Measurements from ENCODE around the gene ADGRL3. TPM values are rescaled to one million over a fixed set of nuclear protein-coding genes. Genes with fewer than 3 reads are reported as not detected.
"Not testable (repeated sequence)": the region's sequence is repeated elsewhere in the genome, so short reads cannot be mapped to it uniquely, and the experiment has no call there.

Gene ADGRL3
- total RNA-seq, 1 donor = under 0.01 TPM

DNA sequence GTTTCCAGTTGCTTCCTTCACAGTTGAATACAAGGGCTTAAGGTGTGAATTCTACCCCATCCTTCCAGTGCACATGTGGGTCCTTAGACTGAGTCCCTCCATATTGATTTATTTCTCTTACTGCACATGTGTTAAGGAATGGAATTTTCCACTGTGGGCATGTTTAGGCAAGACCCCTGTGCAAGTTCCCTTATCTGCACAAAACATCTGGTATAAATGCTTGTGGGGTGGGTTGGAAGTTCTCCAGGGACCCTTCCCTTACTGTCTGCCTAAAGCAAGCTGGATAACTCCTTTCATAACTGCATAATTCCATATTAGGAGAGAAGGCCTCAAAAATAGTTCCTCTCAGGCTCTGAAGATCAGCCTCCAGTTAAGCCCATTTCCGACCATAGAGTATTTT lies 570.9 kb downstream of the ADGRL3 start:
- peak in 2 of 3 donors; percentile 4 to 51 for DNase-seq (ENCODE audit: low read depth in 2 of 3, low spot score in 2 of 3)

DNA sequence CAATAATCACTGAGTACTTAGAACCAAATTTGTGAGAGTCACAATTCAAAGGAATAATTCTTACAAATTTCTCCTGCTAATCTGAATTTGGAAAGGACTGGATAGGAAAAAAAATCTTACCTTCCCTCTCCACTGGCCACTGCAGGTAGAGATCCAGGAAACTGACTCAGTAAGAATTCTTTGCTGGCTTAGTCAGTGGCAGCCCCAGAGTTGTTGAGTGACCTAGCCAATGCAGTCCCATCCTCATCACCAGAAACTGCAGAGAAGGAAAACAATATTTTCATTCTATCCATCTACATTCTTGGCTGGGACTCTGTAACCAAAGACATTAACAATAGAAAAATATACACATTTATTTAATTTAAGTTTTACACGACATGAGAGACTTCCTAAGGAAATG lies 572.0 kb downstream of the ADGRL3 start:
- DNase-seq (ENCODE audit: low read depth in 2 of 3, low spot score in 2 of 3) = no peak

- DNase-seq (ENCODE audit: low read depth in 2 of 3, low spot score in 2 of 3) = no peak
Observed at GRCh38 chr4:61773655-61774245, 573.6 kb downstream of the ADGRL3 start.

DNA sequence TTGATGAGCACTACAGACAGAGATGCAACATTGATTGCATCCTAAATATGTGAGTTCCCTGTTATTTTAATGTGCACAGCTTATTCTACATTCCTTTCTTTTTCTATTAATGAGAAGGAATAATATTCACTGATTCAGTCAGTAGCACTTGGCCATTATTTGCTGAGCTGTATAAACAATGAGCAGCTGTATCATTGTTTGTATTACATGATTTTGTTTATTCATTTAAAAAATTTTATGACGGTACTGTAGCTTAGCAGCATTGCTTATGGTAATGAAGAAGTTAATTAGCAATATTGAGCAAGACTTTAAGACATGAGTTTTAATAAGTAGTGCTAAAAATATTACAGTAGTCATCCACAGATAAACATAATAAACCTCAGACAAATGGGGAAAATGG lies 582.0 kb downstream of the ADGRL3 start:
- no peak for DNase-seq (ENCODE audit: low read depth in 2 of 3, low spot score in 2 of 3)

GRCh38 chr4:61783050-61783449 lies 582.9 kb downstream of the ADGRL3 start:
- no peak for DNase-seq (ENCODE audit: low read depth in 2 of 3, low spot score in 2 of 3)

- no peak for DNase-seq (ENCODE audit: low read depth in 2 of 3, low spot score in 2 of 3)
Observed at GRCh38 chr4:61785761-61786160, 585.6 kb downstream of the ADGRL3 start.

DNA sequence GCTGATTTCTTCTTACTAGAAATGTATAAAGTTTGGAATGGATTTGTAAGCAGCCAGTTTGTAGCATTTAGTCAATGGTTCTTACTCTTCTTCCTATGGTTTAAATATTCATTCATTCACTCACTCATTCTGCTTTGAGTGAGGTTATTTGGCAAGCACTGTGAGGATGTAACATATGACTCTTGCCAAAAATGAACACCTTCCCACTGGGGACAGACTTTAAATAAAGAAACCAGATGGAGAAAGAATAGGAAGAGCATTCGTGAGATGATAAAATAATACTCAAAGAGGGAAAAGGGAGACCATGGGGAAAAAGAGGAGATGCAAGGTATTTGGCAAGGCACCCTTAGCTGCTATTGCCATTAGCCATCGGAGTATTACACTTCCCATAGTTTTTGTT lies 586.1 kb downstream of the ADGRL3 start:
- no peak for DNase-seq (ENCODE audit: low read depth in 2 of 3, low spot score in 2 of 3)

DNA sequence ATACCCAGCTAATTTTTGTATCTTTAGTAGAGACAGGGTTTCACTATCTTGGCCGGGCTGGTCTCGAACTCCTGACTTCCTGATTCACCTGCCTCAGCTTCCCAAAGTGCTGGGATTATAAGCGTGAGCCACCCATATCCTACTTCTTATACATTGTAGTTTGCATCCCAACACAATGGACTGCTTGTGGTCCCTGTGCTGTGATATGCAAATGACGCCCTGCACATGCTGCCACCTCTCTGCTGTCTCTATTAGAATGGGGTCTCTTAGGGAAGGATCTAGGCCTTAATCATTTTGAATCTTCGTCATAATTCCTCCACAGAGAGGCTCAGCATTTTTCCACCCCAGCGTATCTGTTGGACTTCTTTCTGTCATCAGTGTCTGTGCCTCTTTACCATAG lies 595.9 kb downstream of the ADGRL3 start:
- no peak for DNase-seq (ENCODE audit: low read depth in 2 of 3, low spot score in 2 of 3)

DNA sequence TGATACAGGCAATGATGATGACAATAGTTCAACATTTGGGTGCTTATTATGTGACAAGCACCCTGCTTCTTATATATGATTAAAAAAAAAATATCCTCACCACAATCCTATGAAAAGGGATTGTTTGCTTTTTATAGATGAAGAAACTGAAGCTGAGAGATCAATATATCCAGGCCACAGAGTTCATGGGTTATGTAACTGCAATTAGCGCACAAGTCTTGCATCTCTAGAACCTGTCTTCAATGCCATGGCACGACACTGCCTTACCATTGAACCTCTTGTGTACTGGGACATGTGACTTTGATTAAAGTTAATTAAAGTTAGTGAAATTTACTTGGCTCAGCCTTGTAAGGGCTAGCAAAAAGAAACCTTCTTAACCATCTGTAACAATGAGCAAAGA lies 599.7 kb downstream of the ADGRL3 start:
- no peak for DNase-seq (ENCODE audit: low read depth in 2 of 3, low spot score in 2 of 3)

GRCh38 chr4:61805227-61805626 lies 605.1 kb downstream of the ADGRL3 start:
- no peak for DNase-seq (ENCODE audit: low read depth in 2 of 3, low spot score in 2 of 3)

- no peak for DNase-seq (ENCODE audit: low read depth in 2 of 3, low spot score in 2 of 3)
Observed at GRCh38 chr4:61805979-61806378, 605.9 kb downstream of the ADGRL3 start.

GRCh38 chr4:61812171-61812570 lies 612.0 kb downstream of the ADGRL3 start:
- no peak for DNase-seq (ENCODE audit: low read depth in 2 of 3, low spot score in 2 of 3)

- no peak for DNase-seq (ENCODE audit: low read depth in 2 of 3, low spot score in 2 of 3)
Observed at GRCh38 chr4:61817071-61817470, 616.9 kb downstream of the ADGRL3 start.

- no peak for DNase-seq (ENCODE audit: low read depth in 2 of 3, low spot score in 2 of 3)
Observed at GRCh38 chr4:61820136-61820535, 620.0 kb downstream of the ADGRL3 start.

DNA sequence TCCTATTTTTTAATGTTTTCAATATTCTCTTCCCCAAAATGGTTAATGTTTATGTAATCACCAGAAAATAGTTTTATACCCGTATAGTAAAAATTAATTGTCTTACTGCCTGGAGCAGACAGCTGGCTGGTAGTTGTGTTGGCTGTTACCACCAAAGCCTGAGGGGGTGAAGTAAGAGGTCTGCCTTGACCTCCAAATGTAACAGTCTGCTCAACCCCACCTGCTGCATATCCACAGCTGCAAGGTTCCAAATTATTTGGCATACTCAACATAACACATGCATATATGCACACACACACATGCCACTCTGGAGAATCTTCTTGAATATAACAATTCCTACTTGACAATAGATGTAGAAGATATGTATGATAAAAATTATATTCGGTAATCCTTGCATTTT lies 624.3 kb downstream of the ADGRL3 start:
- DNase-seq (ENCODE audit: low read depth in 2 of 3, low spot score in 2 of 3) = no peak

- DNase-seq (ENCODE audit: low read depth in 2 of 3, low spot score in 2 of 3) = no peak
Observed at GRCh38 chr4:61827907-61828391, 627.8 kb downstream of the ADGRL3 start.

DNA sequence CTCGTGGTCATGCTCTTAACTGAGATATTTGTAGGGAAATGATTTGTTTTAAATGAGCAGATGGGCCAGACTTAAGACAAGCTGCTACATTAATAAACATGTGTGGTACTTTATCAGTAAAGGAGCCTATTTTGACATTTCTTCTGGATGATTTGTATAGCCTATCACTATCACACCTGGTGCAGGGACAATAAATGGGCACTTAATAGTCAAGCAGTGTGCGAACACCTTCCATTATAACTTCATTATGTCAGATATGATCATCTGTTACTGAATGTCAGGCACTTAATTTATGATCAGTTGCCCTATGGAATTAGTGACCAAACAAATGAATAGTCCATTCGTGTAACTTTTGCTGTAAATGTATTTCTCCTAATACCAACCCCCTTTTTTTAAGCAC lies 628.8 kb downstream of the ADGRL3 start:
- no peak for DNase-seq (ENCODE audit: low read depth in 2 of 3, low spot score in 2 of 3)

GRCh38 chr4:61831987-61832386 lies 631.9 kb downstream of the ADGRL3 start:
- no peak for DNase-seq (ENCODE audit: low read depth in 2 of 3, low spot score in 2 of 3)

DNA sequence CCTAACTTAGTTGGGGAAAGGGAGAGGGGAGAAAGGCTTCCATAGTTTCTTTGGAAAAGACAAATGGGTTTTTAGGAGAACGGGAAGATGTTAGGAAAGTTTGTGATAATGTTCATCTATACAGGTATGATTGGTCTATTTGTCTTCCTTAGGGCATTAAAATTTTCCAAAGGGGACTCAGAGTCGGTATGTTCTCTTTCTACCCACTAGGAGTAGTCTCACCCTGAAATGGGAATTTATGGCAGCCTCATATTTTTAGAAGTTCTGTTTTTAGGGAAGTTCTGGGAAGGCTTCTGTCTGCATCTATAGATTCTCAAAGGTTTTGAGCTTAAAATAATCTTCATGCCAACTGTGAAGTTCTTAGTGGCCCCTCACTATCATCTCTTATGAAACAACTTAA lies 637.3 kb downstream of the ADGRL3 start:
- DNase-seq (ENCODE audit: low read depth in 2 of 3, low spot score in 2 of 3) = no peak

DNA sequence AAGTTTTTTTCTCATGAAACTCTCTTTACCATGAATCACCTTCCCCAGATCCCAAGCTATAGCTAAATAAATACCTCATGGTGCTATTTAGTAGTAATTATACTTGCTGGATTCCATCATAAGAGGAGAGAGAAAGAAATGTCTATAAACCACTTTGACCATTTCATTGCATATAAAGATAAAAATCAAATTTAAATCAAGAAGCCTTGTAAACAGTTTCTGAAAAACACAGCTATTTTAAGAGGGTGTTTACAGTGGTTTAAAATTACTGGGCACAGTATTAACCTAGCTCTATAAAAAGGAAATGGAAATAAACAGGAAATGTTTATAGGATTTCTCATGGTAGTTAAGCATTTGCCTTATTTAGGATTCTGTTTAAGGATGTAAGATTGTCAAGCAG lies 637.9 kb downstream of the ADGRL3 start:
- DNase-seq (ENCODE audit: low read depth in 2 of 3, low spot score in 2 of 3) = no peak

- DNase-seq (ENCODE audit: low read depth in 2 of 3, low spot score in 2 of 3) = no peak
Observed at GRCh38 chr4:61841714-61842113, 641.6 kb downstream of the ADGRL3 start.

DNA sequence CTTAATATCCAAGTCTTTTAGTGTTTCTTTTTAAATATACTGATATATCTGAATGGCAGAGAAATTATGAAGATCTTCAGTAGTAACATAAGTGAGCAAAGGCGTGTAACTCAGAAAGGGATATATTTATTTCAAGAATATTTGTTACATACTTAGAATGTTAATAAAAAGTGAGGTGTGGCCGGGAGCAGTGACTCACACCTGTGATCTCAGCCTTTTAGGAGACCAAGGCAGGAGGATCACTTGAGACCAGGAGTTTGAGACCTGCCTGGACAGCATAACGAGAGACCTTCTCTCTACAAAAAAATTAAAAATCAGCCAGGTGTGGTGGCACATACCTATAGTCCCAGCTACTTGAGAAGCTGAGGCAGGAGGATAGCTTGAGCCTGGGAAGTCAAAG lies 651.0 kb downstream of the ADGRL3 start:
- no peak for DNase-seq (ENCODE audit: low read depth in 2 of 3, low spot score in 2 of 3)

- DNase-seq (ENCODE audit: low read depth in 2 of 3, low spot score in 2 of 3) = not testable (repeated sequence)
Observed at GRCh38 chr4:61852105-61852504, 652.0 kb downstream of the ADGRL3 start.
